HTR-8/SVneo (cell line): ENCODE results near the gene BOLA1.
"Not testable (repeated sequence)": the region's sequence is repeated elsewhere in the genome, so short reads cannot be mapped to it uniquely, and the experiment has no call there.

Experiments
- DNase-seq: peaks from one replicate; pipeline ENCODE4 v3.0.0; 2011; ENCODE audit warnings: low spot score, mixed read lengths; ENCODE audit not compliant: insufficient read length
- FAIRE-seq: peaks from 2 replicates; lab custom pipeline; 2011; peaks lifted over from hg19 to GRCh38; lab: Jason Lieb, UNC

Gene BOLA1

GRCh38 chr1:149886396-149887195 is 12.8 kb upstream of the BOLA1 start:
- no peak for FAIRE-seq

GRCh38 chr1:149887196-149887455 is 12.2 kb upstream of the BOLA1 start:
- not testable (repeated sequence) for DNase-seq, FAIRE-seq

More at GRCh38 chr1:149886396-149887195, 12.8 kb upstream of the BOLA1 start:
- DNase-seq, result peak; percentile 93

GRCh38 chr1:149887456-149888246 is 11.7 kb upstream of the BOLA1 start:
- DNase-seq (peak; percentile 87), FAIRE-seq (no peak)

- DNase-seq (peak; percentile 59), FAIRE-seq (no peak)
These were observed 10.9 kb upstream of the BOLA1 start for GRCh38 chr1:149888247-149888998.

GRCh38 chr1:149888999-149889289 is 10.4 kb upstream of the BOLA1 start:
- DNase-seq, result no peak

GRCh38 chr1:149896575-149896974 is 2.8 kb upstream of the BOLA1 start:
- DNase-seq (no peak), FAIRE-seq (no peak)

More at GRCh38 chr1:149888999-149889289, 10.4 kb upstream of the BOLA1 start:
- no peak for FAIRE-seq

- no peak for DNase-seq
- FAIRE-seq, result no peak
These were observed 4.6 kb downstream of the BOLA1 start for GRCh38 chr1:149903836-149904491.

GRCh38 chr1:149906570-149907075 is 7.3 kb downstream of the BOLA1 start:
- no peak for FAIRE-seq
- DNase-seq, result no peak

GRCh38 chr1:149914545-149914944 is 15.2 kb downstream of the BOLA1 start:
- no peak for FAIRE-seq
- DNase-seq, result no peak

- FAIRE-seq (no peak), DNase-seq (no peak)
These were observed 16.2 kb downstream of the BOLA1 start for GRCh38 chr1:149915429-149916192.

GRCh38 chr1:149916193-149916897 is 17.0 kb downstream of the BOLA1 start:
- no peak for FAIRE-seq
- DNase-seq, result no peak

- DNase-seq (no peak), FAIRE-seq (no peak)
These were observed 17.5 kb downstream of the BOLA1 start for GRCh38 chr1:149916898-149917252.

GRCh38 chr1:149917571-149918144 is 18.3 kb downstream of the BOLA1 start, which contains the start of gene SV2A:
Gene SV2A (minus strand): TSS chr1:149917844. CDS start chr1:149913840, 4,004 bp downstream.
- FAIRE-seq, result no peak
- peak; percentile 76 for DNase-seq

GRCh38 chr1:149923626-149924025 is 24.3 kb downstream of the BOLA1 start:
- no peak for FAIRE-seq
- no peak for DNase-seq

GRCh38 chr1:149925345-149925744 is 26.0 kb downstream of the BOLA1 start:
- no peak for FAIRE-seq
- DNase-seq, result no peak

- DNase-seq (no peak), FAIRE-seq (no peak)
These were observed 26.4 kb downstream of the BOLA1 start for GRCh38 chr1:149925751-149926150.

GRCh38 chr1:149926296-149926695 is 26.9 kb downstream of the BOLA1 start:
- DNase-seq (no peak), FAIRE-seq (no peak)

GRCh38 chr1:149927056-149927562 is 27.7 kb downstream of the BOLA1 start:
- FAIRE-seq (no peak), DNase-seq (no peak)
